Fibroblast of pulmonary artery (primary cell): ENCODE measurements around the gene EFHC1.

ENCODE experiments used
- DNase-seq: peaks from one replicate; pipeline ENCODE4 v3.0.0-alpha.2; 2010; ENCODE audit warnings: low read depth
- H3K4me3 ChIP-seq: replicated peaks from 2 replicates; pipeline ENCODE4 v1.5.1; 2011; ENCODE audit warnings: low read depth, mild to moderate bottlenecking, control low read depth, low read length, moderate library complexity
- TF ChIP-seq, protein P1 (sequence below): IDR thresholded peaks from 2 replicates; pipeline ENCODE4 v1.5.1; 2011; ENCODE audit warnings: mild to moderate bottlenecking, control low read depth, low read length, inconsistent platforms; ENCODE audit errors: missing control alignments

Gene EFHC1

GRCh38 chr6:52506476-52506875 lies 86.3 kb downstream of the EFHC1 start:
- DNase-seq, result no peak
- TF ChIP-seq, protein P1, sequence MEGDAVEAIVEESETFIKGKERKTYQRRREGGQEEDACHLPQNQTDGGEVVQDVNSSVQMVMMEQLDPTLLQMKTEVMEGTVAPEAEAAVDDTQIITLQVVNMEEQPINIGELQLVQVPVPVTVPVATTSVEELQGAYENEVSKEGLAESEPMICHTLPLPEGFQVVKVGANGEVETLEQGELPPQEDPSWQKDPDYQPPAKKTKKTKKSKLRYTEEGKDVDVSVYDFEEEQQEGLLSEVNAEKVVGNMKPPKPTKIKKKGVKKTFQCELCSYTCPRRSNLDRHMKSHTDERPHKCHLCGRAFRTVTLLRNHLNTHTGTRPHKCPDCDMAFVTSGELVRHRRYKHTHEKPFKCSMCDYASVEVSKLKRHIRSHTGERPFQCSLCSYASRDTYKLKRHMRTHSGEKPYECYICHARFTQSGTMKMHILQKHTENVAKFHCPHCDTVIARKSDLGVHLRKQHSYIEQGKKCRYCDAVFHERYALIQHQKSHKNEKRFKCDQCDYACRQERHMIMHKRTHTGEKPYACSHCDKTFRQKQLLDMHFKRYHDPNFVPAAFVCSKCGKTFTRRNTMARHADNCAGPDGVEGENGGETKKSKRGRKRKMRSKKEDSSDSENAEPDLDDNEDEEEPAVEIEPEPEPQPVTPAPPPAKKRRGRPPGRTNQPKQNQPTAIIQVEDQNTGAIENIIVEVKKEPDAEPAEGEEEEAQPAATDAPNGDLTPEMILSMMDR, result no peak
- H3K4me3 ChIP-seq, result no peak overlapping the region

GRCh38 chr6:52507557-52508260 lies 87.6 kb downstream of the EFHC1 start:
- TF ChIP-seq, protein P1, result no peak
- H3K4me3 ChIP-seq, result no peak overlapping the region
- peak; percentile 87 for DNase-seq

DNA sequence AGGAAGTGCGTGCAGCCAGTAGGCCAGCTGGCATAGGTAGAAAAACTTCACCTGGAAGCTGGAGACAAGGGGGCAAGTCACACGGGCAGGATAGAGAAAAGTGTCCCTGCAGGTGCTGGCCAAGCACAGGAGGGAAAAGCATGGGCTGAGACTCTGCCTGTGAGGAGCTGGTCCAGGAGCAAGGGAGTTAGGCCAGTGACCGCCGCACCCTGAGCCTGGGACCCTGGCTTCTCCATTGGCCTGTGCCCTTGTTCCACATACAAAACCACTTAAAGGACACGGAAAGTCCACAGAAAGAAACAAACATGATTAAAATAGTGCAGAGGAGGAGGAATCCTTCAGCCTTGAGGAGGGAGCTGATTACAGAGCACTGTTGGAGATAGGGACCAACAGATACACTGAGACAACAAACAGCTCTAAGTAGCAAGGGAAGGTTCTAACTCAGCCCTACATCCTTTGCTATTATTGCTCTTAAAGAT lies 88.2 kb downstream of the EFHC1 start:
- H3K4me3 ChIP-seq, result no peak overlapping the region
- no peak for DNase-seq
- TF ChIP-seq, protein P1, result no peak

DNA sequence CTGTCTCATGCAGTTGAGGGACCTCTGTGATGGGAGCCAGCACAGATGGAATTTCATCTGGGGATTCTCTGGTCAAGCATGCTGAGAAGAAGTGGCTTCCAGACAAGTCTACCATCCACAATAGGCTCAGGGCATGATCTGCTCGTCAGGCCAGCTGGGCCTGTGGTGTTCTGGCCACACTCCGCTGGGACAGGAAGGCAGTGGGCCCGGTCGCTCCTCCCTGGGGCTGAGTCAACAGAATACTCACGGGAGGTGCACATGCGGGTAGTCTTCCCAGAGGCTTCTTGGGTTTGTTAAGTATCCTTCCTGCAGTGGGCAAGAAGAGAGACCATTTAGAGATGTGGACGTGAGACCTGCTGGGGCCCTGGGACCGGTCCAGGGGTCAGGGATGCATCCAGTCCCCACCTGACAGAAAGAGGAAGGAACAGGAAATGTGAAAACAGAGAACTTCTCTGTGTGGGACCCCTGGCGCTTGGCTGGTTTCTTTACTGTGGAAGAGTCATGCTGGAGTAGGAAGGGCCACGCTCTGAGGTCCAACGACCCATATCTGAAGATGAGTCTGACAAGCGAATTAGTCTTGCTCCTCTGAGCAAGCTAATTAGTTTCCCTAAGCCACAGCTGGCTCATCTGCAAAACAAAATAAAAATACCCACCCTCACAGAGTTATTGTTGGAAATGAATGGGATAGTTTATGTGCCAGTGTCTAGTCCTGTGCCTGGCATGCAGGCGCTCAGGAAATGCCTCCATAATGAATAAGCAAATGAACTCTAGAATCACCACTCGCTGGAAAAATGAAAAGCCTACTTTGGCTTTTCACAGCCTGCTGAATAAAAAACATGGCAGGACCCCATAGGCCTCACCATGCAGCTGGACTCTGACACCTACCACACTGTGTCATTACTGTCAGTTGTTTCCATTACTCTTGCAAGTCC lies 89.4 kb downstream of the EFHC1 start:
- TF ChIP-seq, protein P1, result no peak
- DNase-seq, result no peak
- no peak overlapping the region for H3K4me3 ChIP-seq

DNA sequence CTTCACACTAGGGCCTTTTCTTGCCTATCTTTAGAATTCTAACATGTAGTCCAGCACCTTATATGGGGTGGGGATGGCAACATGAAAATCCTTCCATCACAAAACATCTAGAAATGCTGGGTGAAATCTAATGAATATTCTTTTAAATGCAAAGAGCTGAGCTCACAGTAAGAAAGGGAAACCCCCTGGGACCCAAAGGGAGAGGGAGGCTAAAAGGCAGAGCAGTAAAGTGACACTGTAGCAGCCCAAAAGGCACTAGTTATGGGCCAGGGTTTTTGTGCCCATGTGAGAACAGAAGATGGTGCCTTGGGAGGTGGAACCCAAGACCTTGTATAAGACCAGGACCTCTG lies 90.0 kb downstream of the EFHC1 start:
- DNase-seq, result no peak
- TF ChIP-seq, protein P1, result no peak
- H3K4me3 ChIP-seq, result no peak overlapping the region

GRCh38 chr6:52511163-52511562 lies 91.0 kb downstream of the EFHC1 start:
- no peak overlapping the region for H3K4me3 ChIP-seq
- no peak for DNase-seq
- TF ChIP-seq, protein P1, result no peak
